Stomach (tissue), 4 donors: ENCODE measurements around the gene TMEM130.

ENCODE experiments used
- CTCF ChIP-seq, 7 experiments: fragments of 450-650 bp in 4 of 7; fragments of 200-600 bp in 3 of 7; sonication (generic) in 3 of 7; IDR thresholded peaks; one replicate each; pipeline ENCODE4 v1.5.1; 2016 to 2019; ENCODE audit warnings: antibody characterized with exemption in 7 of 7, control low read depth in 2 of 7, mild to moderate bottlenecking in 1 of 7
- EP300 ChIP-seq: sonication (generic); formaldehyde crosslinking; IDR thresholded peaks from one replicate; pipeline ENCODE4 v1.6.1; 2017; ENCODE audit warnings: antibody characterized with exemption
- POLR2A ChIP-seq, 4 donors: fragments of 450-650 bp; IDR thresholded peaks; one replicate each; pipeline ENCODE4 v1.6.1; 2016; ENCODE audit warnings: antibody characterized with exemption in 4 of 4, control low read depth in 2 of 4, mild to moderate bottlenecking in 1 of 4, moderate library complexity in 1 of 4
- POLR2AphosphoS5 ChIP-seq, 3 donors: sonication (generic); formaldehyde crosslinking; IDR thresholded peaks; one replicate each; pipeline ENCODE4 v1.6.1; 2016; ENCODE audit warnings: antibody characterized with exemption in 3 of 3

- TF ChIP-seq CTCF (IDR thresholded peaks at IDR 0.05) (no peak), POLR2A (IDR thresholded peaks at IDR 0.05) (no peak), POLR2AphosphoS5 (IDR thresholded peaks at IDR 0.05) (no peak), EP300 (no peak)
These were observed 10.7 kb upstream of the TMEM130 start for GRCh38 chr7:98880485-98880884.
